HL-60/S4 treated with retinoic acid at 250 ng/mL for 4 days and 3 days (cell line): ENCODE results near the gene TAS2R14.

Experiments used
- in situ Hi-C: fragments of 300-500 bp; cut with MboI; formaldehyde crosslinking; loops from 2 replicates; pipeline ENCODE4 v1.7.0; 2022; ENCODE audit warnings: low sequenced_read_pairs

TAS2R14 gene

GRCh38 chr12:10909462-10909861, 29.6 kb downstream of the TAS2R14 start, which contains the start of gene TAS2R13:
TAS2R13 (minus strand) TSS chr12:10909562; CDS start chr12:10909298, 264 bp downstream.
- in situ Hi-C loops, result no loop called here

GRCh38 chr12:10904686-10905085, 34.4 kb downstream of the TAS2R14 start:
- in situ Hi-C loops, result no loop called here

- in situ Hi-C loops, result no loop called here
These were observed 37.6 kb downstream of the TAS2R14 start for GRCh38 chr12:10901427-10901826.

- in situ Hi-C loops, result no loop called here
These were observed 38.1 kb downstream of the TAS2R14 start for GRCh38 chr12:10900972-10901371.

GRCh38 chr12:10900530-10900929, 38.5 kb downstream of the TAS2R14 start:
- in situ Hi-C loops, result no loop called here

- in situ Hi-C loops, result no loop called here
These were observed 42.2 kb downstream of the TAS2R14 start for GRCh38 chr12:10896854-10897253.

GRCh38 chr12:10891937-10892336, 47.1 kb downstream of the TAS2R14 start:
- in situ Hi-C loops, result no loop called here

- in situ Hi-C loops, result no loop called here
These were observed 49.8 kb downstream of the TAS2R14 start for GRCh38 chr12:10889226-10889625.
